ENCODE results near the gene RTL9. TPM values are rescaled to one million over a fixed set of nuclear protein-coding genes. Genes with fewer than 3 reads are reported as not detected.

The RTL9 gene
- total RNA-seq, 3 donors from 2014 or later = 0.15 to 0.32 TPM; not detected in 1

DNA sequence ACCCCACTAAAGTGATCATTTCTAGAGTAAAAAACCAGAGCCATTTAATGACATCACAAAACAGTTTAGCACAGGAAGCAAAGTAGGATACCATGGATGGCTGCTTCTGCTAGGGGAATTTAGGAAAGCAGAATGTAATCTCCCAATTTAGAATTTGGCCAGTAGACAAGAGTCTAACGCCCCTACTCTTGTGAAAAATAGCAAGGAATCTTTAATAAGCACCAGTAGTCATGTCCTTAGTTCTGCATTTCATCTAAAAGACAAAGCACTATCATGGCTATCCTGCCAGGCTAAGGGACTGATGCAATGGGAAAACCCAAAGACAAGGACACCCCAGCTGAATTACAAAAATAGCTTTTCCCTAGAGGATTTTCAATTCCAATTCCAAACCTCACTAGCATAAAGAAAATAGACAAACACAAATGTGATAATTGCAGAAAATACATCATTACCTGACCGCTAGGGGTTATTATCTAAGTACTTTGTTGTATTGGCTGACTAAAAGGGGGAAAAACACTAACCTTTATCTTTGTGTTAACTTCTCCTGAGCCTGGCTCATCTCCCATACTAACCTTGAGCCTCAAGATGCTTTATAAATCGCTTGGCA lies 38.2 kb upstream of the RTL9 start:
- intact Hi-C loops (cut with DNase I; ENCODE audit: low total_unique reads) = loop anchor here (5.0 kb wide), 1 partner anchor 92 kb away; no protein-coding TSS in a partner anchor
- peaks cover 0 to 31% of the 10 kb centered on the region in 2 donors for H3K27me3 ChIP-seq
- TF ChIP-seq, protein P1, sequence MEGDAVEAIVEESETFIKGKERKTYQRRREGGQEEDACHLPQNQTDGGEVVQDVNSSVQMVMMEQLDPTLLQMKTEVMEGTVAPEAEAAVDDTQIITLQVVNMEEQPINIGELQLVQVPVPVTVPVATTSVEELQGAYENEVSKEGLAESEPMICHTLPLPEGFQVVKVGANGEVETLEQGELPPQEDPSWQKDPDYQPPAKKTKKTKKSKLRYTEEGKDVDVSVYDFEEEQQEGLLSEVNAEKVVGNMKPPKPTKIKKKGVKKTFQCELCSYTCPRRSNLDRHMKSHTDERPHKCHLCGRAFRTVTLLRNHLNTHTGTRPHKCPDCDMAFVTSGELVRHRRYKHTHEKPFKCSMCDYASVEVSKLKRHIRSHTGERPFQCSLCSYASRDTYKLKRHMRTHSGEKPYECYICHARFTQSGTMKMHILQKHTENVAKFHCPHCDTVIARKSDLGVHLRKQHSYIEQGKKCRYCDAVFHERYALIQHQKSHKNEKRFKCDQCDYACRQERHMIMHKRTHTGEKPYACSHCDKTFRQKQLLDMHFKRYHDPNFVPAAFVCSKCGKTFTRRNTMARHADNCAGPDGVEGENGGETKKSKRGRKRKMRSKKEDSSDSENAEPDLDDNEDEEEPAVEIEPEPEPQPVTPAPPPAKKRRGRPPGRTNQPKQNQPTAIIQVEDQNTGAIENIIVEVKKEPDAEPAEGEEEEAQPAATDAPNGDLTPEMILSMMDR (IDR thresholded peaks at IDR 0.05) = no peak
- no peak for TF ChIP-seq POLR2AphosphoS5 (IDR thresholded peaks at IDR 0.05)
- TF ChIP-seq POLR2A (IDR thresholded peaks at IDR 0.05) = no peak
- H3K9me3 ChIP-seq = peaks cover 0 to 4% of the 10 kb centered on the region in 2 donors
- no peaks in the 10 kb centered on the region for H3K36me3 ChIP-seq
- no peaks in the 10 kb centered on the region for H3K4me1 ChIP-seq
- no peak overlapping the region for H3K4me3 ChIP-seq
- no peak for DNase-seq (ENCODE audit: low spot score in 2 of 2)
- no peak overlapping the region for H3K27ac ChIP-seq

DNA sequence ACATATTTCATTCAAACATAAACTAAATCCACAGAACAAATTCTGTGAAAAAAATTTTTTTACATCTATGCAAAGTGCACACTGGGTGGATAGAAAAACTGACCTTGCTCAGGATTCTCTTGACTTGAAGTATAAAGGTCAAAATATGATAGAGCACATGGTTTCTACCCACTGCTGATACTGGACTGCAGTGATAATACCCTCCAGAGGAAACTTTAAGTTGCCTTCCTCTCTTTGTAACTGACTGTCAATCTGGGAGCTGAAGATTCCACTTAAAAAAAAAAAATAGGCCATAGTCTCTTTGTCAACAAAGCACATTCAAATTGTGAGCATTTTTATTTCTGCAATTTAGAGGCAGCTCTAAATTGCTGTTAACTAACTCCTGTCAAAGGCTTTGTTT lies 37.6 kb upstream of the RTL9 start:
- intact Hi-C loops (cut with DNase I; ENCODE audit: low total_unique reads) = loop anchor here (5.0 kb wide), 1 partner anchor 91 kb away; no protein-coding TSS in a partner anchor
- Histone ChIP-seq H3K9me3 (peaks cover 0 to 9% of the 10 kb centered on the region in 2 donors), H3K4me1 (no peaks in the 10 kb centered on the region), H3K4me3 (no peak overlapping the region), H3K36me3 (no peaks in the 10 kb centered on the region), H3K27ac (no peak overlapping the region), H3K27me3 (peaks cover 0 to 29% of the 10 kb centered on the region in 2 donors)
- DNase-seq (ENCODE audit: low spot score in 2 of 2) = no peak
- no peak for TF ChIP-seq POLR2A (IDR thresholded peaks at IDR 0.05)

DNA sequence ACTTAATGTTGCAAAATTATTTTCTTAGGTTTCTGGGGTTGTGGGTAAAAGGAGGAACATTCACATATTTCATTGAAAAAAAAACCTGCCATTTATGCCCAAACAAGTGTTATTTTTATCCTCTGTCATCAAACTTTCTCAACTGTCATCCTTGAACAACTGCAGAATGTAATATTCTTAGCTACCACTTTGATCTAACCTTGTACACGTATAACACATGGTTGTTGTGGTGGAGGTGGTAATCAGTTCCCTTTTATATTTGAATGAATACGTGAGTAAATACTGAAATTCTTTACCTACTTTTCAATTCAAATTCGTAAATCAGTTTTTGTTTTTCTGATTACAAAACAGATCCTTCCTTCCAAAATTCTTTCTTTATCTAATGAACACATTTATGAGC lies 37.0 kb upstream of the RTL9 start:
- Histone ChIP-seq H3K4me1 (no peaks in the 10 kb centered on the region), H3K4me3 (no peak overlapping the region), H3K36me3 (no peaks in the 10 kb centered on the region), H3K27me3 (peaks cover 0 to 29% of the 10 kb centered on the region in 2 donors), H3K9me3 (peaks cover 0 to 12% of the 10 kb centered on the region in 2 donors), H3K27ac (no peak overlapping the region)
- no peak for DNase-seq (ENCODE audit: low spot score in 2 of 2)
- TF ChIP-seq POLR2AphosphoS5 (IDR thresholded peaks at IDR 0.05) (no peak), POLR2A (IDR thresholded peaks at IDR 0.05) (no peak)
- TF ChIP-seq, protein P1 (IDR thresholded peaks at IDR 0.05) = no peak
- intact Hi-C loops (cut with DNase I; ENCODE audit: low total_unique reads) = loop anchor here (5.0 kb wide), 1 partner anchor 91 kb away; no protein-coding TSS in a partner anchor

DNA sequence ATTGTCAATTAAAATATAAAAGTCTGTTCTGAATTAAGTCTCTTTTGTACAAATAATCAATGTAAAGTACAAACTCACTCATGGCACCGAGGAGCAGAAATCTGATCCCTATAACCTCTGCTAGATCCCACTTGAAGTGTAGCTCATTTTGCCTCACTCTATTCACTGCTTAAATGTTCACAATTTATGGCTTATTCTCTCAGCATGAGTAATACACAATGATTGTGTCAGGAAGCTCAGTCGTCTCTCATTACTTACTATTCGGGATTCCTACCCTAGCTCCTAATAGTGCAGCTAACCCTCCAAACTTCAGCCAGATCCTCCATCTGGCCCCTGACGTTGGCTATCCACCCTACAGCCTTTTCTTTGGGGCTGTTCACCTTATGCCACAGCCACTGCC lies 36.0 kb upstream of the RTL9 start:
- TF ChIP-seq POLR2AphosphoS5 (IDR thresholded peaks at IDR 0.05) (no peak), POLR2A (IDR thresholded peaks at IDR 0.05) (no peak)
- TF ChIP-seq, protein P1 (IDR thresholded peaks at IDR 0.05) = no peak
- Histone ChIP-seq H3K27ac (no peak overlapping the region), H3K4me3 (no peak overlapping the region), H3K36me3 (no peaks in the 10 kb centered on the region), H3K9me3 (peaks cover 0 to 12% of the 10 kb centered on the region in 2 donors), H3K4me1 (no peaks in the 10 kb centered on the region), H3K27me3 (peaks cover 0 to 24% of the 10 kb centered on the region in 2 donors)
- intact Hi-C loops (cut with DNase I; ENCODE audit: low total_unique reads) = loop anchor here (5.0 kb wide), 1 partner anchor 90 kb away; no protein-coding TSS in a partner anchor
- DNase-seq (ENCODE audit: low spot score in 2 of 2) = no peak

DNA sequence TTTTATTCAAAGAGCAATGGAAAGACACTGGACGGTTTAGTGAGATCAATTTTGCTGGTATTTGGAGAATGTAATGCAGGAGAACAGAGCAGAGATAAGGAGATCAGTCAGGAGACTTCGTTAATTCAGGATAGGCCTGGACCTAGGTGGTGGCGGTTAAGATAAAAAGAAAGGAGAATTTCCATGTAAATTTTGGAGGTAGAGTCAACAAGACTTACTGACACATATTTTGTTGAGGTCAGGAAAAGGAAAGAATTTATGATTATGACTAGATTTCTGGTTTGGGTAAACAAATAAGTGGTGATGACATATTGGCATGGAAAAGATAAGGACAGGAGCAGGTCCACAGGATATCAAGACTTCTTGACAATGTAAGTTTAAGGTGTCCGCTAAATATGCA lies 31.9 kb upstream of the RTL9 start:
- Histone ChIP-seq H3K27me3 (peaks cover 0 to 18% of the 10 kb centered on the region in 2 donors), H3K4me3 (no peak overlapping the region), H3K9me3 (peaks cover 0 to 12% of the 10 kb centered on the region in 2 donors), H3K27ac (no peak overlapping the region), H3K36me3 (no peaks in the 10 kb centered on the region), H3K4me1 (no peaks in the 10 kb centered on the region)
- intact Hi-C loops (cut with DNase I; ENCODE audit: low total_unique reads) = no loop called here
- DNase-seq (ENCODE audit: low spot score in 2 of 2) = no peak
- TF ChIP-seq, protein P1 (IDR thresholded peaks at IDR 0.05) = no peak
- no peak for TF ChIP-seq POLR2A (IDR thresholded peaks at IDR 0.05)
- TF ChIP-seq POLR2AphosphoS5 (IDR thresholded peaks at IDR 0.05) = no peak
